ENCODE data around the gene DLD.

Gene DLD

DNA sequence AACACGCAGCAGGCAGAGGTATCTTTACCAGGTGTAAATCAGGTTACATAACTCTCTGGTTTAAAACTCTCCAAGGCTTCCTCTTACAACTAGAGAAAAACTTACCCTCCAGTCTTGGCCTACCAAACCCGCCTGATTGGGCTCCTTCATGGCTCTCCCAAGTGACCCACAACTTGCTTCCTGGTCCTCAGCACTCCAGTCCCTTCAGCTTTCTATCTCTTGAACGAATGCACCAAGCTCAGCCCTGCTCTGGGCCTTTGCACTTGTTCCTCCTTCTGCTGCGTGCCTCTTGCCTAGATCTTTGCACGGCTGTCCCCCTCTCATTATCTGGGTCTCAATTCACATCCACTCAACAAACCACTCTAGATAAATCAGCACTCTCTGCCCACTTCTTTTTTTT lies 32.7 kb upstream of the DLD start:
- CTCF ChIA-PET: no interaction called here
- no peak overlapping the region for H3K27ac ChIP-seq (ENCODE audit: insufficient read depth in 1 of 2, low read depth in 1 of 2, low read length in 2 of 2, poor library complexity in 1 of 2, severe bottlenecking in 2 of 2)
- POLR2A ChIA-PET: no interaction called here
- peaks cover 3 to 14% (median 10%) of the 10 kb centered on the region in 4 experiments for H3K4me1 ChIP-seq (ENCODE audit: control extremely low read depth in 1 of 4, control insufficient read depth in 4 of 4, insufficient read depth in 4 of 4, low read length in 3 of 4)
- H3K9me3 ChIP-seq (ENCODE audit: control extremely low read depth in 1 of 5, control insufficient read depth in 4 of 5, insufficient read depth in 2 of 5, low read depth in 1 of 5, low read length in 4 of 5): no peaks in the 10 kb centered on the region
- H3K36me3 ChIP-seq (ENCODE audit: control insufficient read depth in 4 of 4, insufficient read depth in 4 of 4, low read length in 3 of 4): no peaks in the 10 kb centered on the region
- no peak for DNase-seq
- H3K27me3 ChIP-seq (replicated peaks in 2 of 5; ENCODE audit: control insufficient read depth in 4 of 5, insufficient read depth in 5 of 5, low read length in 4 of 5): no peaks in the 10 kb centered on the region
- WGBS (ENCODE audit: insufficient coverage): 91% methylated on average over 5 of the region's 5 CpGs
- no peak overlapping the region for H3K4me3 ChIP-seq (ENCODE audit: control insufficient read depth in 1 of 7, extremely low read depth in 1 of 7, insufficient read depth in 4 of 7, low read depth in 2 of 7, low read length in 6 of 7)

DNA sequence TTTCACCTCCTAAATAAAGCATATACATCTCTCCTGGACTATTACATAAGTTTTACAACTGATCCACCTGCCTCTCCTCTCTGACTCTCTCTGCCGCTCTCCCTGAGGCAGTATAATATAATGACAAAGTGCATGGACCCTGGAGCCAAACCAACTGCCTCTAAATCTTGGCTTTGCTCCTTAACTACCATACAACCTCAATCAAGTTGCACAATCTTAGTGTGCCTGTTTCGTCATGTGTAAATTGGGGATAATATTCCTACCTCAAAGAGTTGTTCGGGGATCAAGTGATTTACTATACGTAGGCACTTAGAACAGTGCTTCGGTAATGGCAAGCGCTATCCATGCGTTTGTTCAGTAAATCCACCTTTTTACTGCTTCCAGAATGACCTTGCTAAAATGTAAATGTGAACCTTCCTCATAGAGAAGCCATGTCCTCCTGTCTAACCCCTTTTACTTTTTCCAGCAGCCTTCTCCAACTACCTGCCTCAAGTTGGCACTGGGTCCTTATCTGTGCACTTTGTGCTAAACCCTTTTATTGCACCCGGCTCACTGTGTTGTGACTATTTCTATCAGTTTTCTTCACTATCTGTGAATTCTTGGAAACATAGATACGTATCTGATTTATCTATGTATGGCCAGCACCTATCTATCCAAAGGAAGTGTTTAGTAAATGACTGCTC lies 30.6 kb upstream of the DLD start:
- Histone ChIP-seq H3K4me1 (ENCODE audit: control extremely low read depth in 1 of 4, control insufficient read depth in 4 of 4, insufficient read depth in 4 of 4, low read length in 3 of 4) (peaks cover 3 to 14% (median 10%) of the 10 kb centered on the region in 4 experiments), H3K27ac (ENCODE audit: insufficient read depth in 1 of 2, low read depth in 1 of 2, low read length in 2 of 2, poor library complexity in 1 of 2, severe bottlenecking in 2 of 2) (no peak overlapping the region), H3K36me3 (ENCODE audit: control insufficient read depth in 4 of 4, insufficient read depth in 4 of 4, low read length in 3 of 4) (no peaks in the 10 kb centered on the region), H3K27me3 (replicated peaks in 2 of 5; ENCODE audit: control insufficient read depth in 4 of 5, insufficient read depth in 5 of 5, low read length in 4 of 5) (no peaks in the 10 kb centered on the region), H3K9me3 (ENCODE audit: control extremely low read depth in 1 of 5, control insufficient read depth in 4 of 5, insufficient read depth in 2 of 5, low read depth in 1 of 5, low read length in 4 of 5) (no peaks in the 10 kb centered on the region), H3K4me3 (ENCODE audit: control insufficient read depth in 1 of 7, extremely low read depth in 1 of 7, insufficient read depth in 4 of 7, low read depth in 2 of 7, low read length in 6 of 7) (no peak overlapping the region)
- POLR2A ChIA-PET: no interaction called here
- CTCF ChIA-PET: interaction anchor here (1.8 kb wide), 1 partner anchor 10 kb away, joined by 4 read pairs; no protein-coding TSS in a partner anchor
- WGBS (ENCODE audit: insufficient coverage): 100% methylated on average over 7 of the region's 9 CpGs
- no peak for DNase-seq

DNA sequence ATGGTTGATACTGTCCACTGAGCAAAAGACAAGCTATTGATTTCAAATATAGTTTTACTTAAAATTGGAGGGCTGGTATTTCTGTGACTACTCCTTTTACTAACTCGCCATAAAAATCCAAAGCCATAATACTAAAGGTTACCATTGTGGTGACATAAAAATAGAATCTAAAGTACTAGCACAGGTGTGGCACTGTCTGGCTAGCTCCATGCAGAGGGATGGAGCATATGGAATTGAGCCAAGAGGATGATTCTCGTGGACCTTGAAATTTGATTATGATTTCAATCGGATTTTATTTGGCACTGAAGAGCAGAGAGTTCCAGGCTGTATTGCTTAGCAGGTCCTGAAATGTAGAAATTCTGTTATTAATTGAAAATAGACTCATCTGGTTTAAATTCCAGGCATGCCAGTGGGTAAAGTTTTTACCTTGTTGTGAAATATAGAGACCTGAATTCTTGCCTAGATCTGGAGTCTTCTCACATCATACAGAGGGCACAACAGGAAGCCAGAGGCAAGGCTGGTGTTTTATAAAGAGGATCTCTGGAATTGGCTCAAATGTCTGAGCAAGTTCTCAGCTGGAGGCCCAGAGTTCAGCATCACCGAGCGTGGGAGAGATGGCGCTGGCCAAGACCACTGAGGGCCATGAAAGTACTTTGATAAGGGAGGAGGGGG lies 29.9 kb upstream of the DLD start:
- Histone ChIP-seq H3K27ac (ENCODE audit: insufficient read depth in 1 of 2, low read depth in 1 of 2, low read length in 2 of 2, poor library complexity in 1 of 2, severe bottlenecking in 2 of 2) (no peak overlapping the region), H3K9me3 (ENCODE audit: control extremely low read depth in 1 of 5, control insufficient read depth in 4 of 5, insufficient read depth in 2 of 5, low read depth in 1 of 5, low read length in 4 of 5) (no peaks in the 10 kb centered on the region), H3K36me3 (ENCODE audit: control insufficient read depth in 4 of 4, insufficient read depth in 4 of 4, low read length in 3 of 4) (no peaks in the 10 kb centered on the region), H3K4me1 (ENCODE audit: control extremely low read depth in 1 of 4, control insufficient read depth in 4 of 4, insufficient read depth in 4 of 4, low read length in 3 of 4) (peaks cover 3 to 14% (median 10%) of the 10 kb centered on the region in 4 experiments), H3K4me3 (ENCODE audit: control insufficient read depth in 1 of 7, extremely low read depth in 1 of 7, insufficient read depth in 4 of 7, low read depth in 2 of 7, low read length in 6 of 7) (no peak overlapping the region), H3K27me3 (replicated peaks in 2 of 5; ENCODE audit: control insufficient read depth in 4 of 5, insufficient read depth in 5 of 5, low read length in 4 of 5) (no peaks in the 10 kb centered on the region)
- DNase-seq: no peak
- ChIA-PET POLR2A (no interaction called here), CTCF (interaction anchor here (0.8 kb wide), 1 partner anchor 11 kb away, joined by 3 read pairs; no protein-coding TSS in a partner anchor)
- 96% methylated on average over 5 of the region's 6 CpGs for WGBS (ENCODE audit: insufficient coverage)

DNA sequence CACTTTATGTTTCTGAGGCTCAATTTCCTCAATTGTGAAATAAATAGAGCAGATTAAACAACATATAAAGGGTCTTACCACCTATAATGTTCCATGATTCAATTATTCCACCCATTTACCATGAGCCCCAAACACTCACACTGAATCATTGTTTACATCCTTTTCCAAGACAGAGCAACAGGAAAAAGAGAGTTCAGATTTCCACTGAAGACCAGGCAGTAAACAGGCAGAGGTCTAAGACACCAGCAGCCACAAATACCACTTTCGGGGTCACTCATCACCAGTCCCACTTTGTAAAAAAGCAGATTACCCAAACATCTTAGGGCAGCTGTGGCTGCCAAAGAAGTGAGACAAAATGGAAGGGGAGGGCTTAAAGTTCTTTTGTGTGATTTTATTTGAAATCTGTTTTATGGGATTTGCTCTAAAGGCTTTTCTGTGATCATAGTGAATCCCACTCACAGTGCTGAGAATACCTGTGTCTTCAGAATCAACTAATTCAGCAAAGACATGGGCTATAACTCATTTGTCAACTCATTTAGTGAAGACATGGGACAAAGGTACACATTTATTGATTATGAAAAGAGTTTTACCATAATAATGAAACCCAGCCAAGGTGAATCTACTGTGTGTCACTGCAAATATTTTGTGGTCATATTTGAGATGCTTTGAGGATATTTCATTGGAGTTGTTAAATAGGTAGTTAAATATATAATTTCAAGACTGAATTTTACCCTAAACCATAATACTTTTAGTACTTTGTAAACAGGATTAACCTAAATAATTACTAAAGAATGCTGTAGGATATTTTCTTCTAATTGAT lies 24.8 kb upstream of the DLD start:
- ChIA-PET POLR2A (no interaction called here), CTCF (interaction anchor here (1.1 kb wide), 1 partner anchor 9 kb away, joined by 5 read pairs; no protein-coding TSS in a partner anchor)
- WGBS (ENCODE audit: insufficient coverage): no CpG with 5 or more reads among the region's 1 CpG
- Histone ChIP-seq H3K27ac (ENCODE audit: insufficient read depth in 1 of 2, low read depth in 1 of 2, low read length in 2 of 2, poor library complexity in 1 of 2, severe bottlenecking in 2 of 2) (no peak overlapping the region), H3K27me3 (replicated peaks in 2 of 5; ENCODE audit: control insufficient read depth in 4 of 5, insufficient read depth in 5 of 5, low read length in 4 of 5) (no peaks in the 10 kb centered on the region), H3K36me3 (ENCODE audit: control insufficient read depth in 4 of 4, insufficient read depth in 4 of 4, low read length in 3 of 4) (no peaks in the 10 kb centered on the region), H3K9me3 (ENCODE audit: control extremely low read depth in 1 of 5, control insufficient read depth in 4 of 5, insufficient read depth in 2 of 5, low read depth in 1 of 5, low read length in 4 of 5) (no peaks in the 10 kb centered on the region), H3K4me3 (ENCODE audit: control insufficient read depth in 1 of 7, extremely low read depth in 1 of 7, insufficient read depth in 4 of 7, low read depth in 2 of 7, low read length in 6 of 7) (no peak overlapping the region), H3K4me1 (ENCODE audit: control extremely low read depth in 1 of 4, control insufficient read depth in 4 of 4, insufficient read depth in 4 of 4, low read length in 3 of 4) (no peaks in the 10 kb centered on the region)
- DNase-seq: no peak

DNA sequence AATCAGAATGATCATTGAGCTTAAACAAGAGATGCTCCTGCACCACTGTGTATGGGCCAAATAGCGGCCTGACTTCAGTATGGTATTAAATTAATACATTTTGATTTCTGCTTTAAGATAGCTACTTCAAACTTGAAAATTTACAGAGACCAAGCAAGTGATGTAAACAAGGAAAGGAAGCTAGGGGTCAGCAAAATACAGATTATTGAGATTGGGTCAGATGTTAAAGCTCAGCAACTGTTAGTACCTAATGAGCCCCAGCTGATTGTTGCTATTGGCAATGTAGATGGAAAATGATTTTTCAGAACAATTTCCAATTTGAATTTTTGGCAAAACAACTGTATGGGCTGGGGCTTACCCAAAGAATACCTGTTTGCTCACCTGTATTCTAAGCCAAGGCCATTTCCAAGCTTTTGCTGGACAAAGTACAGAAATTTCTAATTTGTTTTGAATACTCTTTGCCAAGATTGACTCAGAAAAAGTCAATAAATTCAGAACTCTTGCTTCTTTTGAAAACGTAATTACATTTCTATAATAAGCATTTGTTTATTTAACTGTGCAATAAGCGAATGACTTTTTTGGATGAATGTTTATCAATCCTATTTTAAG lies 23.0 kb upstream of the DLD start:
- Histone ChIP-seq H3K27ac (ENCODE audit: insufficient read depth in 1 of 2, low read depth in 1 of 2, low read length in 2 of 2, poor library complexity in 1 of 2, severe bottlenecking in 2 of 2) (no peak overlapping the region), H3K4me1 (ENCODE audit: control extremely low read depth in 1 of 4, control insufficient read depth in 4 of 4, insufficient read depth in 4 of 4, low read length in 3 of 4) (no peaks in the 10 kb centered on the region), H3K36me3 (ENCODE audit: control insufficient read depth in 4 of 4, insufficient read depth in 4 of 4, low read length in 3 of 4) (no peaks in the 10 kb centered on the region), H3K27me3 (replicated peaks in 2 of 5; ENCODE audit: control insufficient read depth in 4 of 5, insufficient read depth in 5 of 5, low read length in 4 of 5) (no peaks in the 10 kb centered on the region), H3K9me3 (ENCODE audit: control extremely low read depth in 1 of 5, control insufficient read depth in 4 of 5, insufficient read depth in 2 of 5, low read depth in 1 of 5, low read length in 4 of 5) (no peaks in the 10 kb centered on the region), H3K4me3 (ENCODE audit: control insufficient read depth in 1 of 7, extremely low read depth in 1 of 7, insufficient read depth in 4 of 7, low read depth in 2 of 7, low read length in 6 of 7) (no peak overlapping the region)
- POLR2A ChIA-PET: no interaction called here
- CTCF ChIA-PET: interaction anchor here (1.2 to 2.1 kb wide), 2 partner anchors 12 to 124 kb away, joined by 5 to 7 read pairs; partner anchors contain the start of gene CBLL1
- no CpG with 5 or more reads among the region's 3 CpGs for WGBS (ENCODE audit: insufficient coverage)
- no peak for DNase-seq

DNA sequence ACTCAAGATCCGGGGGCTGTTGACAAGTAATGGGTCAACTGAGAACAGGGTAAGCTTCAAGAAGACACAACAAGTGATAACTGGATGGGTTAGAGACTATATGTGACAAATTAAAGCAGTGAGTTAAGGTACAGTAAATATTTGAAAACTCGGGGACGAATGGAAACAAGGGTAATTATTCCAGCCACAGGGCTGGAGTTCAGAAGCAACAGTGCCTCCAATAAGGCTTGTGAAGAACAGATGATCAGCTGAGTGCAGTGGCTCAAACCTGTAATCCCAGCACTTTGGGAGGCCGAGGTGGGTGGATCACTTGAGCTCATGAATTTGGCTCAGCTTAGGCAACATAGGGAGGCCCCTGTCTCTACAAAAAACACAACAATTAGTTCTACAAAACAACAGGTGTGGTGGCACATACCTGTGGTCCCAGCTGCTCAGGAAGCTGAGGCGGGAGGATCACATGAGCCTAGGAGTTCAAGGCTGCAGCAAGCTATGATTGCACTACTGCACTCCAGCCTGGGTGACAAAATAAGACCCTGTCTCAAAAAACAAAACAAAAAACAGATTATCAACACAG lies 20.5 kb upstream of the DLD start:
- Histone ChIP-seq H3K36me3 (ENCODE audit: control insufficient read depth in 4 of 4, insufficient read depth in 4 of 4, low read length in 3 of 4) (no peaks in the 10 kb centered on the region), H3K27me3 (replicated peaks in 2 of 5; ENCODE audit: control insufficient read depth in 4 of 5, insufficient read depth in 5 of 5, low read length in 4 of 5) (no peaks in the 10 kb centered on the region), H3K9me3 (ENCODE audit: control extremely low read depth in 1 of 5, control insufficient read depth in 4 of 5, insufficient read depth in 2 of 5, low read depth in 1 of 5, low read length in 4 of 5) (no peaks in the 10 kb centered on the region), H3K4me3 (ENCODE audit: control insufficient read depth in 1 of 7, extremely low read depth in 1 of 7, insufficient read depth in 4 of 7, low read depth in 2 of 7, low read length in 6 of 7) (no peak overlapping the region), H3K27ac (ENCODE audit: insufficient read depth in 1 of 2, low read depth in 1 of 2, low read length in 2 of 2, poor library complexity in 1 of 2, severe bottlenecking in 2 of 2) (no peak overlapping the region), H3K4me1 (ENCODE audit: control extremely low read depth in 1 of 4, control insufficient read depth in 4 of 4, insufficient read depth in 4 of 4, low read length in 3 of 4) (peaks cover 0 to 9% (median 8%) of the 10 kb centered on the region in 4 experiments)
- CTCF ChIA-PET: interaction anchor here (0.7 to 1.4 kb wide), 3 partner anchors 11 to 407 kb away, joined by 3 to 4 read pairs (median 3); no protein-coding TSS in a partner anchor
- WGBS (ENCODE audit: insufficient coverage): 94% methylated on average over 5 of the region's 5 CpGs
- no peak for DNase-seq
- POLR2A ChIA-PET: no interaction called here
